ENCODE results near the gene GTPBP3. TPM values are rescaled to one million over a fixed set of nuclear protein-coding genes. Genes with fewer than 3 reads are reported as not detected.

Gene GTPBP3
- total and polyA plus RNA-seq, 9 of the 15 experiments (the other 6 are each of a cell fraction or from before 2014, with no cell fraction given) = 4.9 to 124 (median 22.6) TPM

GRCh38 chr19:17319473-17320238, 17.7 kb upstream of the GTPBP3 start:
- no peak for FAIRE-seq
- DNase-seq (ENCODE audit: extremely low read depth in 1 of 4, low spot score in 3 of 4) = no peak
- H3K27ac ChIP-seq (ENCODE audit: extremely low read depth, low read depth, low read length) = no peak overlapping the region
- TF ChIP-seq ERF (CRISPR knock-in tag; IDR thresholded peaks at IDR 0.05) = no peak
- no peak for TF ChIP-seq ZFP30 (CRISPR knock-in tag; IDR thresholded peaks at IDR 0.05; ENCODE audit: borderline replicate concordance)
- TF ChIP-seq, protein P1, sequence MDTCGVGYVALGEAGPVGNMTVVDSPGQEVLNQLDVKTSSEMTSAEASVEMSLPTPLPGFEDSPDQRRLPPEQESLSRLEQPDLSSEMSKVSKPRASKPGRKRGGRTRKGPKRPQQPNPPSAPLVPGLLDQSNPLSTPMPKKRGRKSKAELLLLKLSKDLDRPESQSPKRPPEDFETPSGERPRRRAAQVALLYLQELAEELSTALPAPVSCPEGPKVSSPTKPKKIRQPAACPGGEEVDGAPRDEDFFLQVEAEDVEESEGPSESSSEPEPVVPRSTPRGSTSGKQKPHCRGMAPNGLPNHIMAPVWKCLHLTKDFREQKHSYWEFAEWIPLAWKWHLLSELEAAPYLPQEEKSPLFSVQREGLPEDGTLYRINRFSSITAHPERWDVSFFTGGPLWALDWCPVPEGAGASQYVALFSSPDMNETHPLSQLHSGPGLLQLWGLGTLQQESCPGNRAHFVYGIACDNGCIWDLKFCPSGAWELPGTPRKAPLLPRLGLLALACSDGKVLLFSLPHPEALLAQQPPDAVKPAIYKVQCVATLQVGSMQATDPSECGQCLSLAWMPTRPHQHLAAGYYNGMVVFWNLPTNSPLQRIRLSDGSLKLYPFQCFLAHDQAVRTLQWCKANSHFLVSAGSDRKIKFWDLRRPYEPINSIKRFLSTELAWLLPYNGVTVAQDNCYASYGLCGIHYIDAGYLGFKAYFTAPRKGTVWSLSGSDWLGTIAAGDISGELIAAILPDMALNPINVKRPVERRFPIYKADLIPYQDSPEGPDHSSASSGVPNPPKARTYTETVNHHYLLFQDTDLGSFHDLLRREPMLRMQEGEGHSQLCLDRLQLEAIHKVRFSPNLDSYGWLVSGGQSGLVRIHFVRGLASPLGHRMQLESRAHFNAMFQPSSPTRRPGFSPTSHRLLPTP (IDR thresholded peaks at IDR 0.05; ENCODE audit: borderline replicate concordance, extremely low read depth, insufficient read length) = no peak
- no peak for TF ChIP-seq TSHZ1 (CRISPR knock-in tag; IDR thresholded peaks at IDR 0.05)
- no peak for TF ChIP-seq ZC3H4 (CRISPR knock-in tag; IDR thresholded peaks at IDR 0.05; ENCODE audit: borderline replicate concordance)
- no peak for TF ChIP-seq HCFC1 (IDR thresholded peaks at IDR 0.05; ENCODE audit: low read depth, low read length)
- TF ChIP-seq MBD2 (IDR thresholded peaks at IDR 0.05; ENCODE audit: borderline replicate concordance, low read depth) = no peak
- TF ChIP-seq NFXL1 (CRISPR knock-in tag; IDR thresholded peaks at IDR 0.05) = no peak
- TF ChIP-seq, protein P2, sequence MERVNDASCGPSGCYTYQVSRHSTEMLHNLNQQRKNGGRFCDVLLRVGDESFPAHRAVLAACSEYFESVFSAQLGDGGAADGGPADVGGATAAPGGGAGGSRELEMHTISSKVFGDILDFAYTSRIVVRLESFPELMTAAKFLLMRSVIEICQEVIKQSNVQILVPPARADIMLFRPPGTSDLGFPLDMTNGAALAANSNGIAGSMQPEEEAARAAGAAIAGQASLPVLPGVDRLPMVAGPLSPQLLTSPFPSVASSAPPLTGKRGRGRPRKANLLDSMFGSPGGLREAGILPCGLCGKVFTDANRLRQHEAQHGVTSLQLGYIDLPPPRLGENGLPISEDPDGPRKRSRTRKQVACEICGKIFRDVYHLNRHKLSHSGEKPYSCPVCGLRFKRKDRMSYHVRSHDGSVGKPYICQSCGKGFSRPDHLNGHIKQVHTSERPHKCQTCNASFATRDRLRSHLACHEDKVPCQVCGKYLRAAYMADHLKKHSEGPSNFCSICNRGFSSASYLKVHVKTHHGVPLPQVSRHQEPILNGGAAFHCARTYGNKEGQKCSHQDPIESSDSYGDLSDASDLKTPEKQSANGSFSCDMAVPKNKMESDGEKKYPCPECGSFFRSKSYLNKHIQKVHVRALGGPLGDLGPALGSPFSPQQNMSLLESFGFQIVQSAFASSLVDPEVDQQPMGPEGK (CRISPR knock-in tag; IDR thresholded peaks at IDR 0.05; ENCODE audit: borderline replicate concordance) = no peak
- TF ChIP-seq ZFPM2 (CRISPR knock-in tag; IDR thresholded peaks at IDR 0.05) = no peak

More at GRCh38 chr19:17319473-17320238, 17.7 kb upstream of the GTPBP3 start:
- Histone ChIP-seq H3K27me3 (ENCODE audit: control insufficient read depth in 2 of 2, insufficient read depth in 2 of 2, low read length in 2 of 2) (no peaks in the 10 kb centered on the region), H3K79me2 (ENCODE audit: control insufficient read depth, insufficient read depth, low read length) (no peaks in the 10 kb centered on the region; the same call in 2 of the 3 replicates), H3K9me3 (replicated peaks; ENCODE audit: control insufficient read depth, insufficient read depth, low read depth, low read length) (no peaks in the 10 kb centered on the region), H3K9me1 (ENCODE audit: control insufficient read depth, insufficient read depth, low read length) (no peaks in the 10 kb centered on the region), H3K36me3 (ENCODE audit: control insufficient read depth, insufficient read depth, low read length) (peaks cover 56% of the 10 kb centered on the region), H3K4me3 (no peak overlapping the region), H3K4me1 (replicated peaks in 1 of 2; ENCODE audit: control insufficient read depth in 2 of 2, insufficient read depth in 2 of 2, low read length in 2 of 2) (peaks cover 5 to 33% of the 10 kb centered on the region in 2 experiments; a peak in 4 of 5 replicates), H4K20me1 (replicated peaks; ENCODE audit: control insufficient read depth, insufficient read depth, low read length) (no peaks in the 10 kb centered on the region), H3K4me2 (ENCODE audit: insufficient read depth, low read length) (no peak overlapping the region), H3K9ac (ENCODE audit: insufficient read depth in 1 of 2, low read depth in 2 of 2, low read length in 2 of 2) (no peak overlapping the region), H2AFZ (ENCODE audit: low read depth, low read length) (no peak overlapping the region)
- intact Hi-C loops (cut with micrococcal nuclease) = no loop called here
- ChIA-PET CTCF (ENCODE audit: low intra/inter-chr PET ratio) (no interaction called here), POLR2A (no interaction called here)
- BruUV-seq (replicated peaks) = TSS peak; percentile 55
- ATAC-seq = no peak
- WGBS (ENCODE audit: insufficient coverage, low coverage, missing lambda C conversion rate) = 94% methylated on average over 22 of the region's 40 CpGs
- in situ Hi-C loops (cut with MboI) = no loop called here
